H7 (cell line): Measurements from ENCODE around the gene HSPA12A. TPM values are rescaled to one million over a fixed set of nuclear protein-coding genes. Genes with fewer than 3 reads are reported as not detected.

Experiments
- DNase-seq: peaks from one replicate; pipeline ENCODE4 v3.0.0; 2012
- H3K27me3 ChIP-seq: 2 replicates; pipeline ENCODE4 v1.6.0; 2011; ENCODE audit warnings: mild to moderate bottlenecking, low read length; ENCODE audit not compliant: control insufficient read depth, insufficient read depth
- H3K36me3 ChIP-seq: replicated peaks from 2 replicates; pipeline ENCODE4 v1.5.1; 2011; ENCODE audit warnings: low read length; ENCODE audit not compliant: control insufficient read depth, insufficient read depth
- H3K4me3 ChIP-seq: 2 replicates; pipeline ENCODE4 v1.5.1; 2011; ENCODE audit warnings: low read depth, mild to moderate bottlenecking, control low read depth, low read length, moderate library complexity; ENCODE audit not compliant: insufficient read depth
- total RNA-seq: library from RNA; depleted of rRNA; stranded (reverse); fragments of >200 nt; shearing (Covaris generic); gene quantifications from 2 replicates; pipeline ENCODE4 v1.2.3, GENCODE V29; 2014; rRNA removed

Gene HSPA12A
- 1.9 and 2.2 TPM in 2 replicates for total RNA-seq

- DNase-seq, result peak; percentile 97
- Histone ChIP-seq H3K4me3 (peak within 1 kb of the TSS; percentile 60), H3K27me3 (peaks cover 45% of the 10 kb centered on the region), H3K36me3 (no peaks in the 10 kb centered on the region)
Observed at GRCh38 chr10:116742367-116743265, at the start of gene HSPA12A. TSS of gene HSPA12A (minus strand) at chr10:116742566. CDS start at chr10:116742469, 97 bp downstream.

DNA sequence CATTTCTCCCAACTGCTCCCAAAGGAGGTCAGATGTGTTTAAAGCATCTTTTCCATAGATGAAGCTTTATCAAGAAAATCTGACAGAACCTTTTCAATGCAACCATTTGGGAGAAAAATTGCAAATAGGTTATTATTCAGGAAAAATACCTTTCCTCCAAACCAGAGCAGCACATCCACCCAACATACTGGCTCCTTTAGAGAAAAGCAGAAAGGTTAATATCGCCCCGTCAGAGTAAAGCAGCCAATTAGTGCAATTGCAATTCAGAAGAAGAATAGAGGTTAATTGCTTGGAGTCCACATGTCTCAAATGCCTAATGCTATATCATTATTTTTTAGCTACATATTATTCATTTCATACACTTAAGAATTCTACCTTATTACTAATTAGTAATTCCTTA is 48.9 kb upstream of the HSPA12A start:
- DNase-seq, result no peak
- no peak overlapping the region for H3K4me3 ChIP-seq
- peaks cover 3% of the 10 kb centered on the region; the same call in 1 of the 2 replicates for H3K27me3 ChIP-seq
- H3K36me3 ChIP-seq, result no peaks in the 10 kb centered on the region

- Histone ChIP-seq H3K27me3 (peaks cover 3% of the 10 kb centered on the region; the same call in 1 of the 2 replicates), H3K4me3 (peak overlapping the region; percentile 8; the same call in 1 of the 2 replicates), H3K36me3 (no peaks in the 10 kb centered on the region)
- peak; percentile 91 for DNase-seq
Observed at GRCh38 chr10:116787893-116788665, 45.7 kb upstream of the HSPA12A start.

DNA sequence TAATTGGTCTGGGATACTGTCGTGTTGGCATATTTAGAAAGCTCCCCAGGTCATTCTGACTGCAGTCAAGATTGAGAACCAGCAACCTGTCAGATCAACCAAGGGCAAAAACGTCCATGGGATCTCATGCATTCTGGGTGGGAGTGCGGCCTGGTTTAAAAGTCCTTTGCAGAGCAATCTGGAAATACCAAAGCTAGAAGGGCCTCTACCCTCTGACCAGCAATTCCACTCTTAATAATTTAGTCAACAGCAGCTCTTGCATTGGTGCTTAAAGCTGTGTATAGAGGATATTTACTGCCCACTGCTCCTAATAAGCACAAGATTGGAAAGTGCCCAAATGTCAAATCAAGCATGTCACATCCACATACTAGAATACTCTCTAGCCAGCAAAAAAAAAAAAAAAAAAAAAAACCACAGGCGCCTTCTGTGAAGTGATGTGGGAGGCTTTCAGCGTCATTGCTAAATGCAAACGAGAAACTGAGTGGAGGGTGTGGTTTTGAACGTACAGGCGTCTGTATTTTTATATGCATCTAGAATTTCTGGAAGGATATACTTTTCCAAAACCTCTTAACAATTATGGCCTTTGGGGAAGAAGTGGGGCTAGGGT is 44.8 kb upstream of the HSPA12A start:
- peaks cover 3% of the 10 kb centered on the region; the same call in 1 of the 2 replicates for H3K27me3 ChIP-seq
- DNase-seq, result no peak
- H3K4me3 ChIP-seq, result no peak overlapping the region
- no peaks in the 10 kb centered on the region for H3K36me3 ChIP-seq

- Histone ChIP-seq H3K27me3 (peaks cover 3% of the 10 kb centered on the region; the same call in 1 of the 2 replicates), H3K4me3 (no peak overlapping the region), H3K36me3 (no peaks in the 10 kb centered on the region)
- no peak for DNase-seq
Observed at GRCh38 chr10:116785867-116786266, 43.5 kb upstream of the HSPA12A start.

DNA sequence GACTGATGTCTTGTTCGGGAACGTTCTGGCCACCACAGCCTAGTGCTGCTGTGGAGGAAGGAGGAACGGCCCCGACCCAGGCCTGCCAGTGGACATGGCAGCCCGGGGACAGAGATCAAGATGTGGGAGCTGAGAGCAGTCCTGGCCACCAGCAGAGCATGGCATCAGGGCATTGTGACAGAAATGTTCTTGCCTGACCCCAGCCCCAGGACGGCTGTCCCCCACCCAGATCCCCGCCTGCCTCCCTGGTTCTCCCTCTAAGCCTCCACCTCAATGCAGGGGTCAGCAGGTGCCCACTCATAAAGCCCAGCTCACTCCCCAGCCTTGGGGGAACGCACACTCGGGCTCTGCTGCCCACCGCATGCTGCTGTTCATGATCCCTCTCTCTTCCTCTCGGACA is 42.9 kb upstream of the HSPA12A start:
- H3K27me3 ChIP-seq, result peaks cover 3% of the 10 kb centered on the region; the same call in 1 of the 2 replicates
- no peaks in the 10 kb centered on the region for H3K36me3 ChIP-seq
- DNase-seq, result no peak
- H3K4me3 ChIP-seq, result no peak overlapping the region

GRCh38 chr10:116784651-116785050 is 42.3 kb upstream of the HSPA12A start:
- H3K4me3 ChIP-seq, result no peak overlapping the region
- peaks cover 3% of the 10 kb centered on the region; the same call in 1 of the 2 replicates for H3K27me3 ChIP-seq
- no peak for DNase-seq
- H3K36me3 ChIP-seq, result no peaks in the 10 kb centered on the region

DNA sequence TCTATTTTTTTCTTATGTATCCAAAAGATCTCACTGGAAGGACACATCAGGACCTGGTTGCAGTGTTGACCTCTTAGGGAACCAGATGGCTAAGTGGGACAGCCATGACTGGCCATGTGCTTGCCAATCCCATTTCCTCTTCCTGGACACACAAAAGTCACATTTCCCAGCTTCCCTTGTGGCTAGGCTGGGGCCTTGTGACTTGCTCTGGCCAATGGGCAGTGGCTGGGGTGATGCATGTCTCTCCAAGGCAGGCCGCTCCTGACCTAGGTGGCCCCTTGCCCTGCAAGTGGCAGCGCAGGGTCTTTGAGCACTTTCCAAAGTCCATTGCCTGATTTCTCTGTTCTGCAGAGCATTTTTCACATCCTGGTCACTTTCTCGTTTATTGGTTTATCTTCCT is 41.7 kb upstream of the HSPA12A start:
- no peak for DNase-seq
- Histone ChIP-seq H3K36me3 (no peaks in the 10 kb centered on the region), H3K27me3 (peaks cover 3% of the 10 kb centered on the region; the same call in 1 of the 2 replicates), H3K4me3 (no peak overlapping the region)

DNA sequence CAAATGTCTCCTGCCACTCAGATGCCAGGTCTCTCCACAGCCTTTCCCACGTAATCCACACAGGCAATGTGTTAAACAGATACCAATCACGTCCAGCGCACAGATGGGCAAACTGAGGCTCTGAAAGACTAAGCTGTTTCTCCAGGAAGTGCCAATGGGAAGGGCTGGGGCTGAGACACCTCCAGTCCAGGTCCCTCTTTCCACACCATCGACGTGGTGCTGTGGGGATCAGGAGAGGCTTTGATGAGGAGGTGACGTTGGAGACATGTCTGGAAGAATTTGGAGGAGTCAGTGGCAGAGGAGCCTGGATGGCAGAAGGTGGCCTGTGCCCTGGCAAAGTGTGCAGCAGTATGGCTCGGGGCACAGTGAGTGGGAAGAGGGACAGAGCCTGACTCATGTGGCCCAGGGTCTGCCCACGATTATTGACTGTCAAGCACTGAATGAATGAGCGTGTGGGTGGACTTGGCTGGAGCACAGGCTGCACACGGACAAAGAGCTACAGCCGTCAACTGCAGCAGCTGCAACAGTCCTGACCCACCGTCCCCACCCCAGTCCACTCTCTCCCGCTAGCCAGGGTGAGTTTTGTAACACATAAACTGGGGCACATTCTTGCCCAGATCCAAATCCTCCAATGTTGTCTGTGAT is 40.8 kb upstream of the HSPA12A start:
- H3K27me3 ChIP-seq, result peaks cover 3% of the 10 kb centered on the region; the same call in 1 of the 2 replicates
- H3K4me3 ChIP-seq, result no peak overlapping the region
- H3K36me3 ChIP-seq, result no peaks in the 10 kb centered on the region
- no peak for DNase-seq

DNA sequence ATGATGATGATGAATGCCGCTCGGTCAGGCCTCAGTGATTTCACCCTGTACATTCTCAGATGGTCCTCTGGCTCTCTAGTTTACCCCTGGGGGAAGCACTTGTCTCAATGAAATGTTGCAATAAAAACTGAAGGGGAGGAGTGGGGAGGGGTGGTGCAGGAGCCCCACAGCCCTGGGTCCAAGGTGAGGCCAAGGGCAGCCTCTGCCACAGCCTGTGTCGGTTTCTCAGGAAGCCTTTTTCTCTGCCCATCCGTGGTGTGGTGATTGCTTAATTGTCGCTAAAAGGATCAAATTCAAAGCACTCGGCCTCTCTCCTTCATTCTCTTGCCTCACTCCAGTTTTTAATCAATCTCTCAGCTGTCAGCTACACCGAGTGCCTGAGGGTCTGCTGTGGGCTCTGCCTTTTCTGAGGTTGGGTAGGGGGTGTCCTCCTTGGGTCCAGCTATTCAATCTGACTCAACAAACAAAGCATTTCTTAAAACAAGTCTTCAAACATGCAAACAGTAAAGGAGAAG is 39.1 kb upstream of the HSPA12A start:
- Histone ChIP-seq H3K4me3 (no peak overlapping the region), H3K27me3 (no peaks in the 10 kb centered on the region), H3K36me3 (no peaks in the 10 kb centered on the region)
- DNase-seq, result no peak

- Histone ChIP-seq H3K4me3 (no peak overlapping the region), H3K36me3 (no peaks in the 10 kb centered on the region), H3K27me3 (no peaks in the 10 kb centered on the region)
- no peak for DNase-seq
Observed at GRCh38 chr10:116780691-116781205, 38.4 kb upstream of the HSPA12A start.

DNA sequence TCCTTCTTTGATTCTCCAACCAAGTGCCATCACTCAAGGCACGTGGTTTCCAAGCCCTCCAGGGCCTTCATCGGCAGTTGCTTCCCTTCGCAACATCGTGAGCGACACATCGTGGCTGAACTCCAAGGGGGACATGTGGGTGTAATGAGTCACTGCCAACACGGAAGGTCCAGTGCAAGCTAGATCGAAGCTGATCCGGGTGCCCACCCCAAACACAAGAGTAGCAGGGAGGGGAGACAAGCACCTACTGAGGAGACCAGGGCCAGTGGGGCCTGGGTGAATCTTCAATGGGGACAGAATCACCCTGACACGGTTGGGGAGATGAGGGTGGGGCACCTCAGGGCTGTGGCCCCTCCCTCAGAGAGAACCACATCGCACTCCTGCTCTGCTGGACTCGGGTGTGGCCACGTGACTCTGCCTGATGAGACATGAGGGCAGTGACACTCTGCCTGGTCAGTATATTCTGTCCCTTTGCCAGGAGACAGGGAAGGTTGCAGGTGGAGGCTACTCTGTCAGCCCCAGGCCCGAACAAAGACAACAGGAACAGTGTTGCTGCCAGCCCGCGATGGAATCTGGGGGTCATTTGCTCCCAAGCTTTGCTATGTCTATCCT is 36.8 kb upstream of the HSPA12A start:
- H3K36me3 ChIP-seq, result no peaks in the 10 kb centered on the region
- H3K27me3 ChIP-seq, result no peaks in the 10 kb centered on the region
- no peak overlapping the region for H3K4me3 ChIP-seq
- no peak for DNase-seq

DNA sequence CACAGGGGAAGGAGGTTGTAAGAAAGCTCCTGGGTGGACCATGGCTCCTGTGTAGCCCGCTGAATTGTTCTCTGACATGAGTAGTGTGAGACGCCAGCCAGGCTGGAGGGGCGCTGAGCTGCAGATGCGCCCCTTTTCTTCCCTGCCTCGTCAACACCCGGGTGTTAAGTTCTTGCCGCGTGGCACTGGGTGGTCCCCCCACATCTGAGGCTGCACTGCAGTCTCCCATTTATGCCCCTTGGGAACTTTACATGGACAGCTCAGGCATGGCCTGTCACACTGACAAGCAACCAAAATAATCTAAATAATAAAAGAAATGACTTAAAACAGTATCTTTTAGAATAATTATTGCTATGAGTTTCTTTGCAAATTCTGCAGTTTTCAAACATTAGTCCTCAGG is 34.6 kb upstream of the HSPA12A start:
- no peaks in the 10 kb centered on the region for H3K36me3 ChIP-seq
- DNase-seq, result no peak

More for the DNA sequence above, 34.6 kb upstream of the HSPA12A start:
- no peak overlapping the region for H3K4me3 ChIP-seq
- no peaks in the 10 kb centered on the region for H3K27me3 ChIP-seq
